ENCODE measurements around the gene MMP20. TPM values are rescaled to one million over a fixed set of nuclear protein-coding genes. Genes with fewer than 3 reads are reported as not detected.

MMP20 gene
- total and polyA plus RNA-seq, 2 of the 13 experiments (the other 11 are each of a cell fraction or from before 2014, with no cell fraction given): 0.05 TPM; not detected in 1

DNA sequence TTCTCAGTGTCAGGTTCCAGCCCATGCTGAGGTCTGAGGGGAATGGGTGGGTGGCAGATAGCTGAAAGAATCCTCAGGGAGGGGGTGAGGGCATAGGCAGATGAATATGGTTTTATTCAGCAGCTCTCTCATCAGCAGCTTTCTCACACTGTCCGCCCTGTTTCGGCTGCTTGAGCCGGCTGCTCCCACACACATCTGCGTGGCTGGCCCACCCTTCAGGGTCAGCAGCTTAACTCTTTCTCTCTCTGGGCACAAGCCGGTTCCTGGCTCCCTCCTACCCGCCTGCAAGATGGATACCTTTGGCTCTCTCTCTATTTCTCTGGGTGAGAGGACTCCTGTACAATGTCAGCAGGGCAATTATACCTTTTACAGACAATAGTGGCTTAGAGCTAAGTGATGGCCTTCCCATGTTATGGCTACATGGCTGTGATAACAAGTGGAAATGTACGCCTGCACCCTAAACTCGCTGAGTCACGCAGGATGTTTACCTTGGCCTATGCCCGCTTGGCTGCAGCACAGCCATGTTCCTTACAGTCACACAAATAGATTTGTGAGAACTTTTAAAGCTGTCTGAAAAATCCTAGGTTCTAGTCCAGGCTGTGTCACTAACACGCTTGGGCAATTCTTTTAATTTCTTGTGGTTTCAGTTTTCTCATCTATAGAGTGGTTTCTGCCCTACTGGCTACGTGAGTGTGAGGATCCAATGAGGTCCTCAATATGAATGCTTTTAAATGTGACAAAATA, 4.1 kb downstream of the MMP20 start:
- H3K4me1 ChIP-seq (ENCODE audit: insufficient read depth, low read length): peaks cover 65% of the 10 kb centered on the region
- ChIA-PET POLR2A (no interaction called here), CTCF (ENCODE audit: low intra/inter-chr PET ratio, low total read pairs) (no interaction called here)
- H3K9me3 ChIP-seq (ENCODE audit: low read length): no peaks in the 10 kb centered on the region
- H3K79me2 ChIP-seq (ENCODE audit: insufficient read depth, low read length): no peaks in the 10 kb centered on the region
- no peak overlapping the region for H2AFZ ChIP-seq (ENCODE audit: low read length)
- TF ChIP-seq ZSCAN31 (CRISPR knock-in tag; IDR thresholded peaks at IDR 0.05; ENCODE audit: low read depth): peak; percentile 79; the same call in 1 of the 2 replicates
- peak; percentile 51; the same call in 1 of the 2 replicates for TF ChIP-seq NFE2L2 (IDR thresholded peaks at IDR 0.05; ENCODE audit: low read length)
- no peak for TF ChIP-seq FOXA1 (IDR thresholded peaks at IDR 0.05)
- TF ChIP-seq FOXA1 (CRISPR knock-in tag; IDR thresholded peaks at IDR 0.05): peak; percentile 35; the same call in 1 of the 2 replicates
- 0 out of 2 replicates have a peak, but pooled peaks have one; percentile 19 for TF ChIP-seq FOXA3 (CRISPR knock-in tag; IDR thresholded peaks at IDR 0.05)
- TF ChIP-seq, protein P1, sequence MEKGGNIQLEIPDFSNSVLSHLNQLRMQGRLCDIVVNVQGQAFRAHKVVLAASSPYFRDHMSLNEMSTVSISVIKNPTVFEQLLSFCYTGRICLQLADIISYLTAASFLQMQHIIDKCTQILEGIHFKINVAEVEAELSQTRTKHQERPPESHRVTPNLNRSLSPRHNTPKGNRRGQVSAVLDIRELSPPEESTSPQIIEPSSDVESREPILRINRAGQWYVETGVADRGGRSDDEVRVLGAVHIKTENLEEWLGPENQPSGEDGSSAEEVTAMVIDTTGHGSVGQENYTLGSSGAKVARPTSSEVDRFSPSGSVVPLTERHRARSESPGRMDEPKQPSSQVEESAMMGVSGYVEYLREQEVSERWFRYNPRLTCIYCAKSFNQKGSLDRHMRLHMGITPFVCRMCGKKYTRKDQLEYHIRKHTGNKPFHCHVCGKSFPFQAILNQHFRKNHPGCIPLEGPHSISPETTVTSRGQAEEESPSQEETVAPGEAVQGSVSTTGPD (CRISPR knock-in tag; IDR thresholded peaks at IDR 0.05): no peak
- TF ChIP-seq, protein P2, sequence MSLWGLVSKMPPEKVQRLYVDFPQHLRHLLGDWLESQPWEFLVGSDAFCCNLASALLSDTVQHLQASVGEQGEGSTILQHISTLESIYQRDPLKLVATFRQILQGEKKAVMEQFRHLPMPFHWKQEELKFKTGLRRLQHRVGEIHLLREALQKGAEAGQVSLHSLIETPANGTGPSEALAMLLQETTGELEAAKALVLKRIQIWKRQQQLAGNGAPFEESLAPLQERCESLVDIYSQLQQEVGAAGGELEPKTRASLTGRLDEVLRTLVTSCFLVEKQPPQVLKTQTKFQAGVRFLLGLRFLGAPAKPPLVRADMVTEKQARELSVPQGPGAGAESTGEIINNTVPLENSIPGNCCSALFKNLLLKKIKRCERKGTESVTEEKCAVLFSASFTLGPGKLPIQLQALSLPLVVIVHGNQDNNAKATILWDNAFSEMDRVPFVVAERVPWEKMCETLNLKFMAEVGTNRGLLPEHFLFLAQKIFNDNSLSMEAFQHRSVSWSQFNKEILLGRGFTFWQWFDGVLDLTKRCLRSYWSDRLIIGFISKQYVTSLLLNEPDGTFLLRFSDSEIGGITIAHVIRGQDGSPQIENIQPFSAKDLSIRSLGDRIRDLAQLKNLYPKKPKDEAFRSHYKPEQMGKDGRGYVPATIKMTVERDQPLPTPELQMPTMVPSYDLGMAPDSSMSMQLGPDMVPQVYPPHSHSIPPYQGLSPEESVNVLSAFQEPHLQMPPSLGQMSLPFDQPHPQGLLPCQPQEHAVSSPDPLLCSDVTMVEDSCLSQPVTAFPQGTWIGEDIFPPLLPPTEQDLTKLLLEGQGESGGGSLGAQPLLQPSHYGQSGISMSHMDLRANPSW (CRISPR knock-in tag; IDR thresholded peaks at IDR 0.05; ENCODE audit: borderline replicate concordance): no peak
- H3K36me3 ChIP-seq (replicated peaks in 1 of 2; ENCODE audit: control insufficient read depth in 1 of 2, insufficient read depth in 2 of 2, low read length in 2 of 2): no peaks in the 10 kb centered on the region
- in situ Hi-C loops (cut with HindIII; ENCODE audit: extremely low pct_ligation_motif_present, low pct_unique_long_range_greater_than_20kb): no loop called here
- no peak overlapping the region for H3K4me2 ChIP-seq (ENCODE audit: low read depth, low read length)
- H3K4me3 ChIP-seq (replicated peaks in 1 of 3; ENCODE audit: insufficient read depth in 1 of 3, low read depth in 2 of 3, low read length in 3 of 3): no peak overlapping the region
- no peak overlapping the region for H3K9ac ChIP-seq (ENCODE audit: insufficient read depth, low read depth, low read length)
- ATAC-seq: no peak
- WGBS (ENCODE audit: low lambda C conversion rate): 78% methylated on average over 12 of the region's 12 CpGs
- no TSS peak for BruUV-seq (replicated peaks)
- H4K20me1 ChIP-seq (ENCODE audit: insufficient read depth, low read length): no peaks in the 10 kb centered on the region
- intact Hi-C loops (cut with micrococcal nuclease; ENCODE audit: unreplicated experiment): no loop called here
- no peak overlapping the region for H3K27ac ChIP-seq (ENCODE audit: extremely low read length, insufficient read depth, low read length)
- no peak for DNase-seq (ENCODE audit: low spot score)
- no peak for FAIRE-seq
- no peaks in the 10 kb centered on the region for H3K27me3 ChIP-seq (ENCODE audit: control insufficient read depth in 1 of 2, insufficient read depth in 2 of 2, low read length in 2 of 2)

Measured in HepG2 (cell line).